ENCODE measurements around the gene STAG1.
"Not testable (repeated sequence)": the region's sequence is repeated elsewhere in the genome, so short reads cannot be mapped to it uniquely, and the experiment has no call there.

STAG1 gene

DNA sequence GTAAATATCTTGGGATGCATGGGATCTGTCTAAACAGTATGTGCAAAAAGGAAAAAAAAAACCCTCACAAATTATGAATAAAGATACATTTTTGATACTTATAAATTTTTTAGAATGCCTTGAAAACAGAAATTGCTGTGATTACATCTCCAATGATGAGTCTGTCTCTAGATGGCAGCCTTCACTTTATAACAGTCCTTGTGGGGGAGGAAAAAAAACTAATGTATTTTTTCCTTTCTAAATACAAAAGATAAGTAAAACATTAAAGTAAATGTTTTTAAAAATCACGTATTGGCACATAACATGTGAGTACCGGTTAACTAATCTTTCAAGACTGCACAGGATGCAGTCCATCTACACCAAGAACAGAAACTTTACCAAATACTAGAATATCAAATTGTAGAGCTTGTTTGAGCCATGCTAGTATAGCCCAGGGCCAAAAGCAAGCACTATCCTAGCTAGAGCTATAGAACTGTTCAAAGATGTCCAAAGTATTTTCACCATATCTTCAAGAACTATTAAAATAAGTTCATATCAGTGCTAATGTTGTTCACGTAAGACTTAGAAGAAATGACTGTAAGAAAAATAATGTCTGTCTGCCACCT is 206.4 kb downstream of the STAG1 start:
- DNase-seq (ENCODE audit: extremely low spot score, insufficient read length, low read depth), result no peak
- FAIRE-seq, result no peak

DNA sequence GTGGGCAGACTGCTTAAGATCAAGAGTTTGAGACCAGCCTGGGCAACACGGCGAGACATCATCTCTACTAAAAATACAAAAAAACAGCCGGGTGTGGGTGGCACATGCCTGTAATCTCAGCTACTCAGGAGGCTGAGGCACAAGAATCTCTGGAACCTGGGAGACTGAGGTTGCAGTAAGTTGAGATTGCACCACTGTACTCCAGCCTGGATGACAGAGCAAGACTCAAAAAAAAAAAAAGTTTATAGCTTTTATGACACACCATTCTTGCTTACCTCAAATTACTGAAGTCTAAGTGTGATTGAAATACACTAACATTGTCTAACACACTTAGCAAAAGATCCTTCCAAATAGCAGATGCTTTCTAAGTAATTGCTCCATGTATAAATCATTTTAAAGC is 207.6 kb downstream of the STAG1 start:
- no peak for FAIRE-seq
- DNase-seq (ENCODE audit: extremely low spot score, insufficient read length, low read depth), result no peak

DNA sequence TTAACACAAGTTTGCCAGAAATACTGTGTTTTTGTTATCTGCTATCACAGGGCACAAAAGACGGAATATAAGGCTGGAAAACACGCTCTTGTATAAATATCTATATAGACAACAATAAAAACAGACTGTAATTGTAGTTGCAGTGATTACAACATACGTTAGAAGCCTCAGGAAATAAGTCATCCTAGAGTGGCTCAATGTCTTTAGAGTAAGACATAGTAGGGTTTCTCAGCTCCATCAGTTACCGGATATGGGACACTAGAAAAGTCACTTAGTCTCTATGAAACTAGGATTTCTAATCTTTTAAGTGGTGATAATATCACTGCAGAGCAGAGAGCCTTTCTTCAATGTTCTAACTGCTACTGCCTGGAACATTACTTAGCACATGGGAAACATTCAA is 208.8 kb downstream of the STAG1 start:
- FAIRE-seq (no peak), DNase-seq (ENCODE audit: extremely low spot score, insufficient read length, low read depth) (no peak)

DNA sequence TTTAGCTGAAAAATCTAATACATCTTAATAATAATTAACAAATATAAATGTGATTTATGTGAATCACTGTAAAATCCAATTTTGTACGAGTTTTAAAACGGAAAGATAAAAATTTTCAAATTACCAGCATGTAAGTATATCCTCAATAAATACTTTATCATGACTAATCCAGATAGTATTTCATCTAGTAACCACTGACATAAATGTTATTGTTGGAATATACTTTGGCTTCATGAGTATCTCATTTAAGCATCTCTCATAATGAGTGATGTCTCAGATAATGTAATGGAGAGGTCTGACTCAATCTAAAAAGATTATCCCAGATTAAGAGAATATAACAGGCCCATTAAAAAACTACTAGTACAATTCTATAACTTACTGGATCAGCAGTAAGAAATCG is 216.3 kb downstream of the STAG1 start:
- no peak for DNase-seq (ENCODE audit: extremely low spot score, insufficient read length, low read depth)
- no peak for FAIRE-seq

DNA sequence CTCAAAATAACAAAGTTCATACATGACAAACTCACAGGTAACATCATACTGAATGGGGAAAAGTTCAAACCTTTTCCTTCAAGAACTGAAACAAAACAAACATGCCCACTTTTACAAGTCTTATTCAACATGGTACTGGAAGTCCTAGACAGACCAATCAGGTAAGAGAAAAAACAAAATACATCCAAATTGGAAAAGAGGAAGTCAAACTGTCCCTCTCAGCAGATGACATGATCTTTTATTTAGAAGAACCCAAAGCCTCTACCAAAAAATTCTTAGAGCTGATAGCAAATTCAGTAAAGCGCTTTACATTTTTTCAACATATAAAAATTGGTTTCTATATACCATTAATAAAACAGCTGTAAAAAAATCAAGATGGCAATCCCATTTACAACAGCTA is 219.4 kb downstream of the STAG1 start:
- no peak for DNase-seq (ENCODE audit: extremely low spot score, insufficient read length, low read depth)
- FAIRE-seq, result no peak

DNA sequence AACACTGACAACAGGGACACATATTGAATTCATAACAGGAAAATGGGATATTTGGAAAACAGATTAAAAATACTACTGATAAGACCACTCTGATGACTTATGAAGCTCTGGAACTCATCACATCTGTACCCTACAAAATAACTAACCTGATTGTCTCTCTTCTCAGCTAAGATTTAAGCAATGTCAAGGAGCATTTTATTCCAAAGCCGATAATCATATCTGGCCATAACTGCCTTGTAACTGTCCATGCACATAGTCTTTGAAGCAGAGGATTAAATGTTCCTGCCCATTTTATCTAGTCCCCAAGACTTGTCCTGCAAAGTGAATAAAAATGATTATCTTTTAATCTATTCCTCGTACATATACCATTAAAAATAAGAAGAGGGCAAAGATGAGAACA is 234.1 kb downstream of the STAG1 start:
- no peak for DNase-seq (ENCODE audit: extremely low spot score, insufficient read length, low read depth)
- FAIRE-seq, result no peak

DNA sequence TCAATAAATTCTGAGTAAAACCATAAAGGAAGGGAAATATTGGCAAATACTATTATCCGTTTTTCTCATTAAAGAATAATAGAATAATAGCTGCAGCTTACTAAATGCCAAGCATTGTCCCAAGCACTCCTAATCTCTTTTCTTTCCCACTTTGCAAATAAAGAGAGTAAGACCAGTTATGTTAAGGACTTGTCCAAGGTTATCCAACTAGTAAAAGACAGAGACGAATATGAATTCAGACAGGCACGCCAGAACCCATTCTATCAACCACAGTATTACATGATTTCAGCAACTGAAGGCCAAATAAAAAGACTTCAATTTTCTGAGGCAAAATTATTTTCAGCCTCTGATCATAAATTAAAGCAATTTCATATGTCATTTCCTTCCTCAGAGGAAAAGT is 235.5 kb downstream of the STAG1 start:
- no peak for FAIRE-seq
- DNase-seq (ENCODE audit: extremely low spot score, insufficient read length, low read depth), result no peak

DNA sequence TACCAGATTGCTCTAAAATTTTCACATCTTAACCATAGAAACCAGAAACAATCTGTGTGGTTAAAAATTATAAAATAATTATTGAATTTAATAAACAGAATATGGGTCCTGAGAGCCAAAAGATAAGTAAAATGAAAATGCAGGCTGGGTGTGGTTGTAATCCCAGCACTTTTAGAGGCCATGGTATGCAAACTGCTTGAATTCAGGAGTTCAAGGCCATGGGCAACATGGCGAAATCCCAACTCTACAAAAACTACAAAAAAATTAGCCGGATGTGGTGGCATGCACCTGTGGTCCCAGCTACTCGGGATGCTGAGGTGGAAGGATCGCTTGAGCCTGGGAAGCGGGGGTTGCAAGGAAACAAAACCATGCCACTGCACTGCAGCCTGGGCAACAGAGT is 236.1 kb downstream of the STAG1 start:
- DNase-seq (ENCODE audit: extremely low spot score, insufficient read length, low read depth), result no peak
- no peak for FAIRE-seq

DNA sequence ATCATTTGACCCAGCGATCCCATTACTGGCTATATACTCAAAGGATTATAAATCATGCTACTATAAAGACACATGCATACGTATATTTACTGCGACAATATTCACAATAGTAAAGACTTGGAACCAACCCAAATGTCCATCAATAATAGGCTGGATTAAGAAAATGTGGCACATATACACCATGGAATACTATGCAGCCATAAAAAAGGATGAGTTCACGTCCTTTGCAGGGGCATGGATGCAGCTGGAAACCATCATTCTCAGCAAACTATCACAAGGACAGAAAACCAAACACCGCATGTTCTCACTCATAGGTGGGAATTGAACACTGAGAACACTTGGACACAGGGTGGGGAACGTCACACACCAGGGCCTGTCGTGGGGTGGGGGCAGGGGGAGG is 237.6 kb downstream of the STAG1 start:
- FAIRE-seq; DNase-seq (ENCODE audit: extremely low spot score, insufficient read length, low read depth): not testable (repeated sequence)

DNA sequence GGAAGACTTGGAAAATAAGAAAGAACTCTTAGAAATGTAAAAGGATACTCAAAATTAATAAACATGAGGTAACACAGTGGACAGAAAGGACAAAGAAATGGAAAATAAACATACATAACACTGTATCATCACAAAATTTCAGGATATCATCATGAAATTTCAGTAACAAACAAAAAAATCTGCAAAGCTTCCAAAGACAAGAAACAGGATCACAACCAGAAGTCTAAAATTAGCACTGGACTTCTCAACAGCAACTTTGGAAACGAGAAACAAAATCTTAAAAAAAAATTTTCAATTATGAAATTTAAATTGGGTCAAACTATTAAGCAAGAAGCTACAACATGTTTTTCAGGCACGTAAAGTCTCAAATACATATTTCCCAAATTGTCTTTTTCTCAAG is 238.8 kb downstream of the STAG1 start:
- DNase-seq (ENCODE audit: extremely low spot score, insufficient read length, low read depth), result no peak
- FAIRE-seq, result no peak

DNA sequence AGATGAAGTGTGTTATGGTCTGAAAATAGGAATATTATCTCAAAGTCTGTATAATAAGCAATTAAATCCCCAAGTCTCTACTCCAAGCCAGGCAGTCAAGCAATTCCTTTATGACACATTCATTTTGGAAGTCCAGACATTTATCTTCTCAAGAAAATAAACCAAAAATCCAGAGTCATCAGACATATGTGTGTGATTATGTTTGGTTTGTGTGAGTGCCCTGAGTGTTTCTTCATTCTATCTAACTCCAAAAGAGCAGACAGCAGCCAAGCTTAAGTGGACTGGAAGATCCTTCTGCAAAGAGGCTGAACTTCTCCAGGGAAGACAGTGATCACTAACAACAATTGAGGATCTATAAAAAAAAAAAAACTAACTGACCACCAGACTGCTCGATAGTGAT is 239.8 kb downstream of the STAG1 start:
- no peak for DNase-seq (ENCODE audit: extremely low spot score, insufficient read length, low read depth)
- no peak for FAIRE-seq

DNA sequence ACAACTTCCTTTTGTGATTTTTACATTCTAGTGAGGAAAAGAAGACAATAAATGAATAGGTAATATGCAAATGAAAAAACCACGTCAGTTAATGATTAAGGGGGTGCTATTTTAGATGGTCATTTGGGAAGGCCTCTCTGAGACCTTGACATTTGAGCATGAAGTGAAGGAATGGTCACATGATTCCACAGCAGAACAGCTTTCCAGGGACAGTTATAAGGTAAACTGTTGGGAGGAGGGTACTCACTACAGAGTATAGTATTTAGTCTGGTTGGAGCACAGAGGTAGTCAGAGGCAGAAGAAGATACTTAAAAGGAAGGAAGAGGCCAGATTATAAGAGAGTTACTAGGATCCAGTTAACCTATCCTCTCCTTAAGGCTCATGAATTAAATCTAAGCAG is 246.5 kb downstream of the STAG1 start:
- no peak for DNase-seq (ENCODE audit: extremely low spot score, insufficient read length, low read depth)
- no peak for FAIRE-seq

DNA sequence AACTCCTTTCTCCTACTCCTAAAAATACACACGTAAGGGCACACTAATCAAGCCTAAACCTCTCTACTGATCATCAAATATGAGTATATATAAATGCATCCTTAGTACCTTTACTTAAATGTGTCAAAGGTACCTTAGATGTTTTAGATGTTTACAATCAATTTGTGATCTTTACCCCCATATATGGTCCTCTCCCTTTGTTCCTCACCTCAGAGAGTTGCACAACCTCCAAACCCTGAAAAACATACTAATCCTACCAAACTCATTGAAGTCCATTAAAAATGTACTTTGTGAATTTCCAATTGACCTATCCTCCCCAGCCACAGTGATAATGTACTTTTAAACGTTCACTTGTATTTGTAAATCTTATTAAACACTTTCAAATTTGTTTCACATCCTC is 249.1 kb downstream of the STAG1 start:
- DNase-seq (ENCODE audit: extremely low spot score, insufficient read length, low read depth) (no peak), FAIRE-seq (no peak)

DNA sequence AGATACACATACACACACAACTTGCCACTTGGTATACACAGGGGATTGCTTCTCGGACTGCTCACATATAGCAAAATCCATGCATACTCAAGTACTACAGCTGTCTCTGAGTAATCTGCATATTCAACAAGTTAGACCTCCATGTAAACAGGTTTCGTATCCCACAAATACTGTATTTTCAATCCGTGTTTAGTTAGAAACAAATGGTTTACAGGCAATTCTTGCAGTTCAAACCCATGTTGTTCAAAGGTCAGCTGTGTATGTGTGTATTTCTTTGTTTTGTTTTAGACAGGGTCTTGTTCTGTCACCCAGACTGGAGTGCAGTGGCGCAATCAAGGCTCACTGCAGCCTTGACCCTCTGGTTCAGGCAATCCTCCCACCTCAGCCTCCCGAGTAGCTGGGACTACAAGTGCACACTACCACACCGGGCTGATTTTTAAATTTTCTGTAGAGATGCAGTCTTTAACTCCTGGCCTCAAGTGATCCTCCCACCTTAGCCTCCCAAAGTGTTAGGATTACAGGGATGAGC is 253.2 kb downstream of the STAG1 start:
- FAIRE-seq, result no peak

DNA sequence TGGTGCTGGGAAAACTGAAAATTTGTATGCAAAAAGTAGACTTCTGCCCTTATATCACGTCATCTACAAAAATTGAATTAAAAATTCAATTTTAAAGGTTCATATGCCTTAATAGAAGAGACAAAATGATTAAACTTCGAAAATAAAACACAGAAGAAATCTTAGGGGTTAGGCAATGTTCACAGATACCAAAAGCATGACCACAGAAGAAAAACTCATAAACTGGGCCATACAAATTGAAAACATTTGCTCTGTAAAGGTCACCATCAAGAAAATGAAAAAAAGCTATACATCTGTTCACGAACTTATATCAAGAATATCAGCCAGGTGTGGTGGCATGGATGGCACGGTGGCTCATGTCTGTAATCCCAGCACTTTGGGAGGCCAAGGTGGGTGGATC is 257.0 kb downstream of the STAG1 start:
- FAIRE-seq (no peak), DNase-seq (ENCODE audit: extremely low spot score, insufficient read length, low read depth) (no peak)

More for the DNA sequence above, 253.2 kb downstream of the STAG1 start:
- no peak for DNase-seq (ENCODE audit: extremely low spot score, insufficient read length, low read depth)

DNA sequence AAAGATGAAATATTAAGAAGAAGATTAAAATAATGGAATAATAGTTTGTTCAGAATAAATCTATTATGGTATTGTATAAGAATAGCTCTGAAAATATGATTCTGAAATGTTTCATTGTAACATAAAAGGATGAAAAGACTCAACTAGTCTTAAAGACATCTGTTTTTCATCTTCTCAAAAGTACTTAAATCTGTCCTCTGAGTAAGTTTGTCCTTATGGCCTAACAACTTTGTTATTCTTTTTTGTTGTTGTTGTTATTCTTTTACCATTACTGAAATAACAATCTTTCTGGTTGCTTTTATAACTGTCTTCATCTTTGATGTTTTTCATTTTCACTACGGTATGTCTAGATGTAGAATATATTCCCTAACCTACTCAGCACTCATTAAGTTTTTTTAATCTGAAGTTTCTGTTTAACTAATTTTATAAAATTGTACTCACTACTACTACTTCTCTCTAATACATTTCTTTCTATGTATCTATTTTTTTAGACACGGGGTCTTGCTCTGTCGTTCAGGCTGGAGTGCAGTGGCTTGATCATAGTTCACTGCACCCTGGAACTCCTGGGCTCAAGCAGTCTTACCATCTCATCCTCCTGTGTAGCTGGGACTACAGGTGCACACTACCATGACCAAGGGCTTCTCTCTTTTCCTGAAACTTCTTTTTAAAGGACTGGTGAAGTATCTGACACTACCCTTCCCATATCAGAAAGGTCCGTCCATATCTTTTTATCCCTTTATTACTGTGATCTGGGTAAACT is 261.4 kb downstream of the STAG1 start:
- FAIRE-seq, result no peak
- DNase-seq (ENCODE audit: extremely low spot score, insufficient read length, low read depth), result no peak

DNA sequence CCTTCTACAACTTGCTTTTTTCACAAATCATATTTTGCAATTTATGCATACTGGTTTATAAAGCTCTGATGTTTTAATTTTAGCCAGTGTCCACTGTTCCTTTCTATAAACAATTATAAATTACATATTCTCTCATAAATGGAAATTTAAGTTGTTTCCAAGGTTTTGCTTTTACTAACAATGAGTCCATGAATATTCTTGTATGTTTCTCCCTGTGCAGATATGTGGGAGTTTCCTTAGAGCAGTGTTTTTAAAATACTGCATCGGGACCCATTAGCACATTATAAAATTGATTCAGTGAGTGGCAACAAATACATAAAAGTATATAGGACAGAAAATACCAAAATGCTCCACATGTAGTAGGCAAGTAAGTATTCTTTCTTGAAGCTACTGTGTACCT is 266.4 kb downstream of the STAG1 start:
- FAIRE-seq (no peak), DNase-seq (ENCODE audit: extremely low spot score, insufficient read length, low read depth) (no peak)

DNA sequence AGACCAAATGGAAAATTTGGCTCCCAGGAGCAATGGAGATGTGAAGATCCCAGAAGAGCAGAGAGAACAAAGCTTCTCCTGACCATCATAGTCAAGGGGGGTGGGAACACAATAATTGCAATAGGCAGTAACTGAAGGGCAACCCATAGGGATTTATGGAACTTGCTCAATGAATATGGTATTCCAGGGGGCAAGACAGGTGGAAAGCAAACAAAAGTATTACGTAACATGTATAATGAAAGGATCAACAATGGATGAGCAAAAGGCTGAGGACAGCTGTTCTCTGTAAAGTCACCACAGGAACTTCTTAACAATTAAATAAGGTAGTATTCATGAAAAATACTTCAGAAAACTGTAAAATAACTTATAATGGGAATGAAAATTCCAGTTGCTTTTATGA is 275.9 kb downstream of the STAG1 start:
- DNase-seq (ENCODE audit: extremely low spot score, insufficient read length, low read depth) (no peak), FAIRE-seq (no peak)

DNA sequence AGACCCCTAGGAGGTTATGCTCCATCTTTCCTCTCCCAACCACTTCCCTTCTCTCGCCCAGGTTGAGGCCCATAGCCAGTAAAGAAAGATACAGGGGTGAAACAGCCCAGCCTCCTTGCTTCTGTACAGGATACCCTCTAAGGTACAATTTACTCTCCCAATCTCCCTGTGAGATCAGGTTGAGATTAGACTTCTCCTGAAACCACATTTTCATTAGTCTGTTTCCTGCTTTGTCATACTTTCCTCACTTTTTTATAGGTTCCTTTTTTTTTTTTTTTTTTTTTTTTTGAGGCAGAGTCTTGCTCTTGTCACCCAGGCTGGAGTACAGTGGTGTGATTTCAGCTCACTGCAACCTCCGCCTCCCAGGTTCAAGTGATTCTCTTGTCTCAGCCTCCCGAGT is 277.3 kb downstream of the STAG1 start:
- not testable (repeated sequence) for FAIRE-seq; DNase-seq (ENCODE audit: extremely low spot score, insufficient read length, low read depth)

DNA sequence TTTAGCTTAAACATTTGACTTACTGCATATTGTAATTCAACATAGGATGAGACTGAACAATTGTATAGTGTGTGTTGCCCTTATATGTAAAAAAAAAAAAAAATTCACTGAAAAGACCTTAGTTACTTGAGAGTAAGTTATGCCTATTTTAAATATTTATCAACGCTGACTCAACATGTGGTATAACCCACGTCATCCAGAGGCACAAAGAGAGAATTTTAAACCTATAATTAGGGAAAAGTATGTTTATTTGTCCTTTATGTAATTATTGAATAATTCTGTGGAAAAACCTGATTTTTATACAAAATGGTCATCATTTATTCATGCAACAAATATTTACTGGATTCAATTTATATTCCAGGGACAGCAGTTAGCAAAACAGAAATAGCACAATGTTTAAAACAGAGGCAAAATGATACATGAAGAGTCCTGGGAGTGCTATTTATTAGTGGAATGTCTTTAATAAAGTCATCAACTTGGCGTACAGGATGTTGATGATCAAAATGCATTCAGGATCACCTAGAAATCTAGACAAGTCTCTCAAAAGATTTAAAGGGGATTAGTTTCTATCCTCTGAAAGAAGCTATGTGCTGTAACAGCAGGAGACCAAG is 278.4 kb downstream of the STAG1 start:
- DNase-seq (ENCODE audit: extremely low spot score, insufficient read length, low read depth) (no peak), FAIRE-seq (no peak)

DNA sequence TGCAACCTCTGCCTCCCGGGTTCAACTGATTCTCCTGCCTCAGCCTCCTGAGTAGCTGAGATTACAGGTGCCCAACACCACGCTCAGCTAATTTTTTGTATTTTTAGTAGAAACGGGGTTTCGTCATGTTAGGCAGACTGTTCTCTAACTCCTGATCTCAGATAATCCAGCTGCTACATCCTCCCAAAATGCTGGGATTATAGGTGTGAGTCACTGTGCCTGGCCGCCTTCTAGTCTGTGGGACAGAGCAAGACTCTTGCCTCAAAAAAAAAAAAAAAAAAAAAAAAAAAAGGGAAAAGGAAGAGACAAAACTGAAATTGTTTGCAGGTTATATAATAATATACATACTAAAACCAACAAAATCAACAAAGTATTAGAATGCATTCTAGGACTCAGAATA is 286.9 kb downstream of the STAG1 start:
- no peak for DNase-seq (ENCODE audit: extremely low spot score, insufficient read length, low read depth)
- no peak for FAIRE-seq

Data from GM18507 (cell line).